SK-N-SH (cell line): ENCODE measurements around the gene KMT5B. TPM values are rescaled to one million over a fixed set of nuclear protein-coding genes. Genes with fewer than 3 reads are reported as not detected.

Experiments used
- CTCF ChIA-PET: fragments of 300-600, 350-600 bp; formaldehyde crosslinking; extraction: SDS; loops from one replicate; lab custom pipeline; 2021; lab: Yijun Ruan, JAX
- POLR2A ChIA-PET: fragments of 350-600 bp; sonication (Branson Sonifier 250); formaldehyde crosslinking; extraction: SDS; loops from one replicate; lab custom pipeline; 2020; ENCODE audit warnings: antibody characterized with exemption, inconsistent platforms; lab: Yijun Ruan, JAX
- DNase-seq: peaks from one replicate; pipeline ENCODE4 v3.0.0; 2012
- H2AFZ ChIP-seq: fragments of 200-600 bp; sonication (generic); 2 replicates; pipeline ENCODE4 v1.8.1; 2016; ENCODE audit warnings: antibody characterized with exemption, mild to moderate bottlenecking, low read depth
- H3F3A ChIP-seq: fragments of 200-600 bp; sonication (generic); replicated peaks from 2 replicates; pipeline ENCODE3; 2016; ENCODE audit warnings: antibody characterized with exemption, mild to moderate bottlenecking; ENCODE audit not compliant: insufficient read depth
- H3K27ac ChIP-seq, 2 experiments: fragments of 200-500 bp in 1 of 2; fragments of 200-600 bp in 1 of 2; sonication (Bioruptor generic) in 1 of 2; sonication (generic), shearing (Covaris generic) in 1 of 2; 2 replicates each; pipeline versions ENCODE4 v1.5.1 to v1.6.1; 2014 to 2016; ENCODE audit warnings: low read depth in 2 of 2, inconsistent platforms in 1 of 2, low read length in 1 of 2, mild to moderate bottlenecking in 1 of 2, mixed read lengths in 1 of 2
- H3K27me3 ChIP-seq: fragments of 200-600 bp; sonication (generic), shearing (Covaris generic); 2 replicates; pipeline ENCODE4 v1.6.1; 2016; ENCODE audit warnings: mixed run types; ENCODE audit not compliant: insufficient read depth
- H3K36me3 ChIP-seq, 2 experiments: fragments of 200-500 bp in 1 of 2; fragments of 200-600 bp in 1 of 2; sonication (Bioruptor generic) in 1 of 2; sonication (generic) in 1 of 2; replicated peaks in 1 of 2; 2 replicates each; pipeline versions ENCODE3 to v1.5.1; 2014 to 2016; ENCODE audit warnings: low read length in 1 of 2, mild to moderate bottlenecking in 1 of 2; ENCODE audit not compliant: insufficient read depth in 2 of 2, control insufficient read depth in 1 of 2
- H3K4me1 ChIP-seq, 2 experiments: fragments of 200-500 bp in 1 of 2; fragments of 200-600 bp in 1 of 2; sonication (Bioruptor generic) in 1 of 2; sonication (generic), shearing (Covaris generic) in 1 of 2; 2 replicates each; pipeline versions ENCODE4 v1.5.1 to v1.6.1; 2014 to 2016; ENCODE audit warnings: low read depth in 1 of 2, low read length in 1 of 2, mixed run types in 1 of 2; ENCODE audit not compliant: insufficient read depth in 2 of 2, control insufficient read depth in 1 of 2
- H3K4me2 ChIP-seq: fragments of 200-600 bp; sonication (generic), shearing (Covaris generic); 2 replicates; pipeline ENCODE4 v1.6.1; 2017; ENCODE audit warnings: mixed run types
- H3K4me3 ChIP-seq, 2 experiments: fragments of 200-500 bp in 1 of 2; fragments of 200-600 bp in 1 of 2; sonication (Bioruptor generic) in 1 of 2; sonication (generic), shearing (Covaris generic) in 1 of 2; 2 replicates each; pipeline versions ENCODE4 v1.5.1 to v1.8.1; 2014 to 2016; ENCODE audit warnings: low read depth in 2 of 2, inconsistent platforms in 1 of 2, low read length in 1 of 2, mild to moderate bottlenecking in 1 of 2, mixed read lengths in 1 of 2, moderate library complexity in 1 of 2
- H3K79me2 ChIP-seq: fragments of 200-600 bp; sonication (generic); 2 replicates; pipeline ENCODE4 v1.8.1; 2017; ENCODE audit warnings: mild to moderate bottlenecking; ENCODE audit not compliant: insufficient read depth
- H3K9ac ChIP-seq: fragments of 200-600 bp; sonication (generic); 2 replicates; pipeline ENCODE4 v1.6.1; 2017; ENCODE audit warnings: mixed run types
- H3K9me2 ChIP-seq: fragments of 200-600 bp; sonication (generic); 2 replicates; pipeline ENCODE4 v1.6.1; 2017; ENCODE audit warnings: mixed run types
- H3K9me3 ChIP-seq: fragments of 200-600 bp; sonication (generic); 2 replicates; pipeline ENCODE4 v1.6.1; 2017; ENCODE audit warnings: mixed run types, mild to moderate bottlenecking, moderate library complexity
- H4K20me1 ChIP-seq: fragments of 200-600 bp; sonication (generic); 2 replicates; pipeline ENCODE4 v1.6.1; 2017; ENCODE audit warnings: mild to moderate bottlenecking, mixed run types; ENCODE audit not compliant: insufficient read depth
- ELF1 ChIP-seq: IDR thresholded peaks from 2 replicates; pipeline ENCODE4 v1.4.0; 2012
- FOSL2 ChIP-seq: IDR thresholded peaks from 2 replicates; pipeline ENCODE4 v1.4.0; 2012; ENCODE audit warnings: low read depth, mild to moderate bottlenecking, moderate library complexity, borderline replicate concordance
- GABPA ChIP-seq: IDR thresholded peaks from 2 replicates; pipeline ENCODE4 v1.4.0; 2012; ENCODE audit warnings: low read depth, mild to moderate bottlenecking
- NRF1 ChIP-seq: IDR thresholded peaks from 2 replicates; pipeline ENCODE4 v1.6.1; 2012; ENCODE audit warnings: low read depth, mild to moderate bottlenecking, low read length
- RAD21 ChIP-seq: IDR thresholded peaks from 2 replicates; pipeline ENCODE4 v1.6.1; 2012; ENCODE audit warnings: mild to moderate bottlenecking, low read length
- RFX5 ChIP-seq: IDR thresholded peaks from 2 replicates; pipeline ENCODE4 v1.6.1; 2012; ENCODE audit warnings: mild to moderate bottlenecking, improper control_type of control experiment, low read length
- TEAD4 ChIP-seq: IDR thresholded peaks from 2 replicates; pipeline ENCODE4 v1.4.0; 2012; ENCODE audit warnings: mild to moderate bottlenecking, borderline replicate concordance; ENCODE audit not compliant: insufficient read depth
- WGBS: methylation state at CpG from one replicate; pipeline ENCODE4 v1.1.6; 2017; ENCODE audit warnings: low lambda C conversion rate; 5-methylcytosine and 5-hydroxymethylcytosine counted together
- polyA plus RNA-seq, 3 experiments: library from polyadenylated mRNA; depleted of rRNA; stranded (reverse); fragments of >200 nt; gene quantifications; 2 replicates each; pipeline ENCODE4 v1.2.3, GENCODE V29; 2012
- TF ChIP-seq, protein P1 (sequence below): fragments of 150-350 bp; IDR thresholded peaks from 2 replicates; pipeline ENCODE4 v1.6.1; 2016; ENCODE audit warnings: mild to moderate bottlenecking, low read depth, low read length
- TF ChIP-seq, protein P2 (sequence below): fragments of 200-600 bp; sonication (generic); IDR thresholded peaks from 2 replicates; pipeline ENCODE4 v1.6.1; 2017; ENCODE audit warnings: antibody characterized with exemption, mild to moderate bottlenecking, moderate library complexity
- TF ChIP-seq, protein P3 (sequence below): fragments of 150-350 bp; IDR thresholded peaks from 2 replicates; pipeline ENCODE4 v1.6.1; 2017; ENCODE audit warnings: antibody characterized with exemption, low read length, low read depth, borderline replicate concordance
- TF ChIP-seq, protein P4 (sequence below): IDR thresholded peaks from 2 replicates; pipeline ENCODE4; 2012

KMT5B gene
- polyA plus RNA-seq, 1 of the 3 experiments (the other 2 are of a cell fraction): 10.4 TPM

DNA sequence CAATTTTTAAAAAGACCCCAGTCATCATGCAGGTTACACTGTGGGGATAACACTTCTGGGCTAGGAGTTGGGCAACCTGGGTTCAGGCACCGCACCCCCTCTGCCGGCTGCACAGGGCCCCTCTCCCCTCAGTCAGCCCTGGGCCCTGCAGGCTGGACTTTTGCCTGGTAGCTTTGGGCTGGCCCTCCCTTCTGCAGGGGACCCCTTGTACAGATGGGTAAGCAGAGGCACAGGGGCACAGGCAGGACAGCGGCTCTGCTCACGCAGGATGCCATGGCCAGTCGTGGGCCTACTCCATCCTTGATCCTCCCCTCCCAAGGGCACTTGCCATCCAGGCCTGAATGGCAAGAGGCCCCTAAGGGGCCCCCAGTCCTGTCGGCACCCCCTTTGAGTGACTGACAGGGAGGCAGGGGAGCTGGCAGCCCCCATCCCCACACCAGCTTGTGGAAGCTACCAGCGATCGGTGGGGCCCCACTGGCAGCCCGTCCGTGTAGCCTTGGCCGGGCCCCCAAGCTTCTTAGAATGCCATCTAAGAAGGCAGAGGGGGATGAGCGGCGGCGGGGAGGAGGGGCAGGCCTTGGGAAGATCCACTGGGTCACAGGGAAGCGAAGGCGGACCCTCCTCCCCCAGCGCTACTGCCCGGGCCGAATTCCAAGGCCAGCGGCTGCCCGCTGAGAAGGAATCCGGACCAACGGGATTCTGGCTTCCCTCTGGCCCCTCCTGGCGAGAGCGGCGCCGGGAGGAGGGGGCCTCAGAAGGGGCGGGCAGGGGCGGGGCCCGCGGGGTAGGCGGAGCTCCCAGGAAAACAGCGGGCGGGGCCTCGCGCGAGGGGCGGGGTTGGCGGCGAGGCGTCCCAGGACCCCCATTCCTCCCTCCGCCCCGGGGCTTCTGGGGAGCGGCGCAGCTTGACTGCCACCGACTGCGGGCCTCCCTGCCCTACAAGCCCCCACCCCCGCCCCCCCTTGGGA lies 85.1 kb downstream of the KMT5B start (continued):
- no peak for TF ChIP-seq TEAD4

DNA sequence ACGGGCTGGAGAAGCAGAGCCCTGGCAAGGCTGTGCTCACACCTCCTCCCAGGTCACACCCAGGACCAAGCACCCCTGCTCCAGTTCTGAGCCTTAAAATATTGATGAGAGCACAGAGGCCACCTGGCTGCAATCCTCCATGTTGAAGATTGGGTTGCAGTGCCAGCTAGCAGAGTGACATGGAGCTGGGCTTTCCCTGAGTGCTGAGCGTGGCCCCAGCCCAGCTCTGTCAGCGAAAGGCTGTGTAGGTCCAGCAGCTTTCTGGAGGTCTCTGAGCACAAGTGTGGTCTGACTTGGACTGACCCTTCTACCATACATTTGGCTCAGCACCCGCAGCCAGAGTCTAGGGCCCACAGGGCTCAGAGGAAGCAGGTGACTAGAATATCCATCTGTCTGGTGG lies 87.9 kb downstream of the KMT5B start:
- TF ChIP-seq RAD21 (no peak), ELF1 (no peak), NRF1 (no peak), RFX5 (no peak)
- TF ChIP-seq, protein P1, sequence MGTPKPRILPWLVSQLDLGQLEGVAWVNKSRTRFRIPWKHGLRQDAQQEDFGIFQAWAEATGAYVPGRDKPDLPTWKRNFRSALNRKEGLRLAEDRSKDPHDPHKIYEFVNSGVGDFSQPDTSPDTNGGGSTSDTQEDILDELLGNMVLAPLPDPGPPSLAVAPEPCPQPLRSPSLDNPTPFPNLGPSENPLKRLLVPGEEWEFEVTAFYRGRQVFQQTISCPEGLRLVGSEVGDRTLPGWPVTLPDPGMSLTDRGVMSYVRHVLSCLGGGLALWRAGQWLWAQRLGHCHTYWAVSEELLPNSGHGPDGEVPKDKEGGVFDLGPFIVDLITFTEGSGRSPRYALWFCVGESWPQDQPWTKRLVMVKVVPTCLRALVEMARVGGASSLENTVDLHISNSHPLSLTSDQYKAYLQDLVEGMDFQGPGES: no peak
- TF ChIP-seq, protein P2, sequence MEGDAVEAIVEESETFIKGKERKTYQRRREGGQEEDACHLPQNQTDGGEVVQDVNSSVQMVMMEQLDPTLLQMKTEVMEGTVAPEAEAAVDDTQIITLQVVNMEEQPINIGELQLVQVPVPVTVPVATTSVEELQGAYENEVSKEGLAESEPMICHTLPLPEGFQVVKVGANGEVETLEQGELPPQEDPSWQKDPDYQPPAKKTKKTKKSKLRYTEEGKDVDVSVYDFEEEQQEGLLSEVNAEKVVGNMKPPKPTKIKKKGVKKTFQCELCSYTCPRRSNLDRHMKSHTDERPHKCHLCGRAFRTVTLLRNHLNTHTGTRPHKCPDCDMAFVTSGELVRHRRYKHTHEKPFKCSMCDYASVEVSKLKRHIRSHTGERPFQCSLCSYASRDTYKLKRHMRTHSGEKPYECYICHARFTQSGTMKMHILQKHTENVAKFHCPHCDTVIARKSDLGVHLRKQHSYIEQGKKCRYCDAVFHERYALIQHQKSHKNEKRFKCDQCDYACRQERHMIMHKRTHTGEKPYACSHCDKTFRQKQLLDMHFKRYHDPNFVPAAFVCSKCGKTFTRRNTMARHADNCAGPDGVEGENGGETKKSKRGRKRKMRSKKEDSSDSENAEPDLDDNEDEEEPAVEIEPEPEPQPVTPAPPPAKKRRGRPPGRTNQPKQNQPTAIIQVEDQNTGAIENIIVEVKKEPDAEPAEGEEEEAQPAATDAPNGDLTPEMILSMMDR: no peak
- TF ChIP-seq, all 33 proteins: peak for 0
- WGBS: 100% methylated on average over 1 of the region's 4 CpGs
- Histone ChIP-seq H3K4me1 (peaks cover 0 to 15% of the 10 kb centered on the region in 2 experiments; a peak in 1 of 4 replicates), H3K4me2 (no peak overlapping the region), H4K20me1 (no peaks in the 10 kb centered on the region), H3K4me3 (no peak overlapping the region), H3K9me2 (no peaks in the 10 kb centered on the region), H2AFZ (no peak overlapping the region), H3K9me3 (no peaks in the 10 kb centered on the region), H3K27me3 (no peaks in the 10 kb centered on the region), H3F3A (no peaks in the 10 kb centered on the region), H3K79me2 (peaks cover 5% of the 10 kb centered on the region; the same call in 1 of the 2 replicates), H3K36me3 (no peaks in the 10 kb centered on the region), H3K27ac (no peak overlapping the region), H3K9ac (no peak overlapping the region)
- ChIA-PET POLR2A (no interaction called here), CTCF (no interaction called here)
- DNase-seq: no peak

DNA sequence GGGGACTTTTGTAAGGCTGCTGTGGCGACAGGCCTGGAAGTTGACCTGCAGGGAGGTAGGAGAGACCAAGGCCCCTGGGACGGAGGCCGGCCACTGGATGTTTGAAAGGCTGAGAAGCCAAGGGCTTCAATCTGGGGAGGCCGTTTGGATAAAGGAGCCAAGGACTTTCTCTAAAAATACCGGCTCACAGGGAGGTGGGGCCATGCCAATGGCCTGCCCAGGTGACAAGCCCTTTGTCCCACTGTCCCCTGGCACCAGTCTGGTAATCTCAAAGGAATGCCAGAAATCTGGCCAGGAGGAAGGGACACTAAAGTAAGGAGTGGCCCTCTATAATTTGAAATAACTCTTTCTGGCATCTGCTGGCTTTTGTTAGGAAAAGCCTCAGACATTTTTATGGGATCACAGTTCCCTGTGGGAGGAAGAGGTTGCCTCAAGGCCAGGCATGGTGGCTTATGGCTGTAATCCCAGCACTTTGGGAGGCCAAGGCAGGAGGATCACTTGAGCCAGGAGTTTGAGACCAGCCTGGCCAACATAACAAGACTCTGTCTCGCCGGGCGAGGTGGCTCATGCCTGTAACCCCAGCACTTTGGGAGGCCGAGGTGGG lies 90.1 kb downstream of the KMT5B start:
- Histone ChIP-seq H3K9ac (no peak overlapping the region), H3K9me3 (no peaks in the 10 kb centered on the region), H2AFZ (no peak overlapping the region), H3K4me3 (no peak overlapping the region), H3K79me2 (peaks cover 26% of the 10 kb centered on the region), H3K4me2 (no peak overlapping the region), H3K27me3 (no peaks in the 10 kb centered on the region), H4K20me1 (no peaks in the 10 kb centered on the region; the same call in 1 of the 2 replicates), H3K9me2 (no peaks in the 10 kb centered on the region), H3K36me3 (no peaks in the 10 kb centered on the region), H3F3A (no peaks in the 10 kb centered on the region), H3K4me1 (peaks cover 0 to 12% of the 10 kb centered on the region in 2 experiments; a peak in 1 of 4 replicates), H3K27ac (no peak overlapping the region)
- ChIA-PET CTCF (no interaction called here), POLR2A (no interaction called here)
- 92% methylated on average over 9 of the region's 9 CpGs for WGBS
- no peak for DNase-seq
- TF ChIP-seq, protein P1: no peak
- TF ChIP-seq, protein P3, sequence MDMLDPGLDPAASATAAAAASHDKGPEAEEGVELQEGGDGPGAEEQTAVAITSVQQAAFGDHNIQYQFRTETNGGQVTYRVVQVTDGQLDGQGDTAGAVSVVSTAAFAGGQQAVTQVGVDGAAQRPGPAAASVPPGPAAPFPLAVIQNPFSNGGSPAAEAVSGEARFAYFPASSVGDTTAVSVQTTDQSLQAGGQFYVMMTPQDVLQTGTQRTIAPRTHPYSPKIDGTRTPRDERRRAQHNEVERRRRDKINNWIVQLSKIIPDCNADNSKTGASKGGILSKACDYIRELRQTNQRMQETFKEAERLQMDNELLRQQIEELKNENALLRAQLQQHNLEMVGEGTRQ: no peak
- TF ChIP-seq GABPA (no peak), TEAD4 (no peak), FOSL2 (no peak)
- TF ChIP-seq, protein P4, sequence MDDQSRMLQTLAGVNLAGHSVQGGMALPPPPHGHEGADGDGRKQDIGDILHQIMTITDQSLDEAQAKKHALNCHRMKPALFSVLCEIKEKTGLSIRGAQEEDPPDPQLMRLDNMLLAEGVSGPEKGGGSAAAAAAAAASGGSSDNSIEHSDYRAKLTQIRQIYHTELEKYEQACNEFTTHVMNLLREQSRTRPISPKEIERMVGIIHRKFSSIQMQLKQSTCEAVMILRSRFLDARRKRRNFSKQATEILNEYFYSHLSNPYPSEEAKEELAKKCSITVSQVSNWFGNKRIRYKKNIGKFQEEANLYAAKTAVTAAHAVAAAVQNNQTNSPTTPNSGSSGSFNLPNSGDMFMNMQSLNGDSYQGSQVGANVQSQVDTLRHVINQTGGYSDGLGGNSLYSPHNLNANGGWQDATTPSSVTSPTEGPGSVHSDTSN: no peak
